Testis (tissue), 2 donors: Measurements from ENCODE around the gene SPEM2.

Experiments used
- CTCF ChIP-seq, 3 experiments: fragments of 450-650 bp in 2 of 3; fragments of 200-600 bp in 1 of 3; sonication (generic) in 1 of 3; IDR thresholded peaks; one replicate each; pipeline ENCODE4 v1.5.1; 2016 to 2019; ENCODE audit warnings: antibody characterized with exemption in 3 of 3, mild to moderate bottlenecking in 2 of 3, moderate library complexity in 1 of 3
- POLR2A ChIP-seq: fragments of 450-650 bp; IDR thresholded peaks from one replicate; pipeline ENCODE4 v1.6.1; 2017; ENCODE audit warnings: antibody characterized with exemption, mild to moderate bottlenecking, moderate library complexity

- TF ChIP-seq POLR2A (no peak), CTCF (IDR thresholded peaks at IDR 0.05) (no peak)
Measured at GRCh38 chr17:7380855-7381683, 44.3 kb upstream of the SPEM2 start, which contains the start of gene TNK1.
